D721Med (cell line): Measurements from ENCODE around the gene THOC6.

Experiments
- DNase-seq: peaks from one replicate; pipeline ENCODE4 v3.0.0; 2011; ENCODE audit warnings: low spot score; ENCODE audit not compliant: insufficient read length
- FAIRE-seq: peaks from 2 replicates; lab custom pipeline; 2011; peaks lifted over from hg19 to GRCh38; lab: Jason Lieb, UNC
- TF ChIP-seq, protein P1 (sequence below): IDR thresholded peaks from 2 replicates; pipeline ENCODE4 v1.5.1; 2012; ENCODE audit warnings: mild to moderate bottlenecking, control low read depth; ENCODE audit not compliant: insufficient read depth; ENCODE audit errors: missing control alignments

THOC6 gene

DNA sequence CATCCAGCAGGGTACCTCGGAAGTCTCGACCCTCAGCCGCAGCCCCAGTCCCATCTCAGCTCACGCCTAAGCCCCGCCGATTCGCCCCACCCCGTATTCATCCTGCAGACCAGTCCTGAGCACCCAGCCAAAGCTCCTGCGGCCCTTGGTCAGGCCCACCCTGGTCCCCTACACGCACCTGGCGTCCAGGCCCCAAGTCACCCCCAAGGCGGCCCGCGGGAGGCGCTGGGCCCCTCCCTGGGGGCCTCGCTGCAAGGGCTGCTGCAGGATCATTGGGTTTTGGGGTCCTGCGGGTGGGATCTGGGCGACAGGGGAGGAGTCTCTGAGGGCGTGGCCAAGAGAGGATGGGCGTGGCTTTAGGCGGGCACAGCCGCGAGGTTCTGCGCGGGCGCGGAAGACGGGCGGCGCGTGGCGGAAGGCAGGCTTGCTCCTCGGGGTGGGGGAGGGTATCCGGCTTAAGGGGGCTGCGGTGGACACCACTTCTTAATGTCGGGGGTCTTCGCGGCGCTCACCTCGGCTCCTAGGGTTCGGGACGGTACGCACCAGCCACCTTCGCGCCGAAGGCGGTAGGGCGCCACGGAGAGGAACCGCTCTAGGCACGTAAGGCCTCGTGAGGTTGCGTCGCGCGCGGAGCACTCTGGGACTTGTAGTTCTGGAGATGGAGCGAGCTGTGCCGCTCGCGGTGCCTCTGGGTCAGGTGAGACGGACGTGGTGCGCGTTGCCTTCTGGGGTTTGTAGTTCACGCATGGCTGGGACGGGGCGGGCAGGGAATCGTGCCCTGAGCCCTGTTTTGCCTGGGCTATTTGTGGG lies at the start of gene THOC6, which contains the start of gene HCFC1R1:
Gene THOC6 (plus strand): TSS at position 367 of the 810 bp plus-strand sequence. CDS start 292 bp downstream, at position 659.
Gene HCFC1R1 (minus strand): TSS at position 274 of the 810 bp plus-strand sequence. CDS start 1 bp downstream, at position 273.
- FAIRE-seq (no peak), DNase-seq (peak; percentile 94)
- TF ChIP-seq, protein P1, sequence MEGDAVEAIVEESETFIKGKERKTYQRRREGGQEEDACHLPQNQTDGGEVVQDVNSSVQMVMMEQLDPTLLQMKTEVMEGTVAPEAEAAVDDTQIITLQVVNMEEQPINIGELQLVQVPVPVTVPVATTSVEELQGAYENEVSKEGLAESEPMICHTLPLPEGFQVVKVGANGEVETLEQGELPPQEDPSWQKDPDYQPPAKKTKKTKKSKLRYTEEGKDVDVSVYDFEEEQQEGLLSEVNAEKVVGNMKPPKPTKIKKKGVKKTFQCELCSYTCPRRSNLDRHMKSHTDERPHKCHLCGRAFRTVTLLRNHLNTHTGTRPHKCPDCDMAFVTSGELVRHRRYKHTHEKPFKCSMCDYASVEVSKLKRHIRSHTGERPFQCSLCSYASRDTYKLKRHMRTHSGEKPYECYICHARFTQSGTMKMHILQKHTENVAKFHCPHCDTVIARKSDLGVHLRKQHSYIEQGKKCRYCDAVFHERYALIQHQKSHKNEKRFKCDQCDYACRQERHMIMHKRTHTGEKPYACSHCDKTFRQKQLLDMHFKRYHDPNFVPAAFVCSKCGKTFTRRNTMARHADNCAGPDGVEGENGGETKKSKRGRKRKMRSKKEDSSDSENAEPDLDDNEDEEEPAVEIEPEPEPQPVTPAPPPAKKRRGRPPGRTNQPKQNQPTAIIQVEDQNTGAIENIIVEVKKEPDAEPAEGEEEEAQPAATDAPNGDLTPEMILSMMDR = no peak

DNA sequence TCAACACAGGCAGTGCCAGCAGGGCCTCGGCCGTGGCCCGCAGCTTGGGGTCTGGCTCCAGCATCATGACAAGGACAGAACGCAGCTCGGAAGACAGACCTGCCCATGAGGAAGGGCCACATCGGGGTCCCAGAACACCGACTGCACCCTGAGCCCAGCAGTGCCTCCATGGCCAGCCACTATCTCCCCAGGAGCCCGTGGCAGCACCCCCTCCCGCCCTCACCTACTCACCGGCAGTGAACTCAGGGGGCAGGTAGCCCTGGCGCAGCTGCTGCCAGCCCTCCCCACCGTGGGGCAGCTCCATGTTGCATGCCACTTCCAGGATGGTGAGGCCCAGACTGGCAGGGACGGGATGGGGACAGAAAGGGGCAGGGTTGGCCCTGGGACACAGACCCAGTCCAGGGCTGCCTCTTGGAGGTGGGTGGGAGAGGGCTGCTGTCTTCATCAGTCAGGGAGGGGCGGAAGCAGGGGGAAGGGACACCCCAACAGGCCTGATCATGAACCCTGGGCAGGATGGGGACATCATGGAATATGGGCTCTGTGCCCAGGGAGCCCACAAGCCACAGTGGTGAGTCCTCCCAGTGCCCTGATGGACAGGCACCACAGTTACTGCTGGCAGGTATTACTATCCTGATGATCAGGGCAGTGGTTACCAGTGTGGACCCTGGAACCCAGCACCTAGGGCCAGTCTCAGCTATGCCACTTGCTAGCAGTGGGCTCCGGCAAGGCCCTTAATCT lies 49.3 kb upstream of the THOC6 start:
- FAIRE-seq = no peak

DNA sequence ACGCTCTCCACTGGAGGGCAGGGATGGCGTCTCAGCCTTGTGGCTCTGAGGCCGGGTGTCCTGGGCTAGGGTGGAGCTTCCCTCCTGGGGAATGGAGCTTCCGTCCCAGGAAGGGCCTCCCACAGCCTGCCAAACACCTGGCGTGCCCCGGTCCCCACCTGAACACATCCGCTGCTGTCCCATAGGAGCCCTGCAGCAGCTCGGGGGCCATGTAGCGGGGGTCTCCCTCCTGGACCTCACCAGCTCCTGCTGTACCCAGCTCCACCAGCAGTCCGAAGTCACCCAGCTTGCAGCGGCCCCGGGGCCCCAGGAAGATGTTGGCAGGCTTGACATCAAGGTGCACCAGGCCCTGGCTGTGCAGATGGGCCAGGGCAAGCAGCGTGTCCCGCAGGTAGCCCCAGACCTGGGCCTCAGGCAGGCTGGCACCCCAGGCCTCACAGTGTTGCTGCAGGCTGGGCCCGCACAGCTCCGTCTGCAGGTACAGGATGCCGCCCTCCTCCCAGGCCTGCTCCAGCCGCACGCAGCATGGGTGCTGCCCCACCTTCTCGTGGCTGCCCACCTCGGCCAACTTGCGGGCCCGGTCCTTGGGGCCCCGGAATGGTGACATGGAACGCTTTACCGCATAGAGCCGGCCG lies 48.6 kb upstream of the THOC6 start:
- FAIRE-seq = no peak
- TF ChIP-seq, protein P1 = no peak

More for the DNA sequence above, 49.3 kb upstream of the THOC6 start:
- TF ChIP-seq, protein P1 = no peak
- DNase-seq = no peak

DNA sequence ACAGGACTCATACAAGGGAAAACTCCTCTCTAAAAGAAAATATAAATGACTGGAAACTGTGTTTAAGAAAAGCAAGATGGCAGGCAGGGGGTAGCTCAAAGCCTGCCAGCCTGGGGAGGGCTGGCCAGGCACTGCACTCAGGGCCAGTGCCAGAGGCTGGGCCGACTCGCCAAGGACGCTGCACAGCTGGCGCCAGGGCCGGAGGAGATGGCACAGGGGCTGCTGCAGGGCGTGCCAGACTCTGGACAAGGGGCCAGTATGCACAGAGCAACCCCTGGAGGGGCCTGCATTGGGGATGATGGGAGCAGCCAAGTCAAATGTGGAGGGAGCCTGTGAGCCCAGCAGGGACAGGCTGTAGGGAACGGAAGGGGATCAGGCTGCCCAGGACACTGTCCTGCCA lies 47.6 kb upstream of the THOC6 start:
- DNase-seq (no peak), FAIRE-seq (no peak)
- TF ChIP-seq, protein P1 = no peak

More for the DNA sequence above, 48.6 kb upstream of the THOC6 start:
- no peak for DNase-seq

DNA sequence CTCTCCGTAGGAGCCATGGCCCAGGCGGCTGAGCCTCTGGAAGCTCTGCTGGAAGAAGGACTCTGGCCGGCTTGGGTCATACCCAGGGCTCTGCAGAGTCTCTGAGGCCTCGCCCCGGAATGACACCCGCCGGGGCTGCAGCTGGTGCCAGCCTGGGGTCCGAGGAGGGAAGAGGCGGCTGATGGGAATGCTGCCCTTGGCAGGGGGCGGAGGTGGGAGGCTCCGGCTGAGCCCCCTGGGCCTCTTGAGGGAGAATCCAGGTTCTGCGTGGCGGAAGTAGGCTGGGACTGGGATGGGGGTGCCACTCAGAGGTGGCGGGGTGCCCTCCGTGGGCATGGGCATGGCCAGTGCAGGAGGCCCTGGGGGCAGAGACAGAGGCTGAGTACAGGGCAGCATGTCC lies 47.2 kb upstream of the THOC6 start:
- FAIRE-seq = no peak

DNA sequence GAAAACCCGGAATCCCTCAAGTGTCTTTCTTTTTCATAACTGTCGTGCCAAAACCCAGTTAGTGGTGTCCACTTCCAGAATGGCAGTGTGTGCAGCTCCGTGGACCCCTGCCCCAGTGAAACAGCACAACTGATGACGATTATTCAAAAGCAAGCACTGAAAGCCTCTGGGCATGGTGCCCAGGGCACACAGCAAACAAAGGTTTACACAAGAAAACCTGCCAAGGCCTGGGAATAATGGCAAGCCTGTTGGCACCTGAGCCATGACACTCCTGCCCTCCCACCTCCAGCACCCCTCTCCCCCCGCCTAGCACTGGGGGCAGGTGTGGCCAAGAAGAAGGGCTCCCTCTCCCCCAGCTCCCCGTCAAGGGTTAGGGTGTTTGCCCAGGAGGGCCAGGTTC lies 46.4 kb upstream of the THOC6 start:
- FAIRE-seq (no peak), DNase-seq (no peak)
- TF ChIP-seq, protein P1 = no peak

More for the DNA sequence above, 47.2 kb upstream of the THOC6 start:
- DNase-seq = no peak
- TF ChIP-seq, protein P1 = no peak
